K562 (cell line): ENCODE results near the gene PCOLCE2. TPM values are rescaled to one million over a fixed set of nuclear protein-coding genes. Genes with fewer than 3 reads are reported as not detected.
A peak's percentile ranks its signal among the peaks of the same experiment; 100 is the strongest.

Experiments used
- ATAC-seq: fragments of 200-7000 bp; cut with Tn5 transposase; 3 replicates; pipeline ENCODE4 v1.9.1; 2020; ENCODE audit warnings: moderate library complexity
- BruUV-seq: library from RNA; stranded (reverse); fragments of 400-500 nt; replicated peaks from 2 replicates; lab custom pipeline; 2021; lab: Mats Ljungman, UMichigan
- CTCF ChIA-PET: fragments of 300-600 bp; formaldehyde crosslinking; extraction: SDS; loops from one replicate; lab custom pipeline; 2021; ENCODE audit warnings: low intra/inter-chr PET ratio; lab: Yijun Ruan, JAX
- POLR2A ChIA-PET: fragments of 300-600, 350-650 bp; sonication (Branson Sonifier 250); formaldehyde crosslinking; extraction: SDS; loops from one replicate; lab custom pipeline; 2021; ENCODE audit warnings: antibody characterized with exemption, inconsistent platforms; lab: Yijun Ruan, JAX
- DNase-seq, 4 experiments: peaks; one replicate each; pipeline versions ENCODE4 v3.0.0 to v3.0.0-alpha.2; 2011 to 2018; ENCODE audit warnings: low spot score in 3 of 4, mixed read lengths in 3 of 4; ENCODE audit errors: extremely low read depth in 1 of 4
- FAIRE-seq: peaks from 2 replicates; lab custom pipeline; 2011; peaks lifted over from hg19 to GRCh38; lab: Jason Lieb, UNC
- H2AFZ ChIP-seq: 2 replicates; pipeline ENCODE4 v1.6.0; 2011; ENCODE audit warnings: low read depth, low read length, control low read depth, inconsistent platforms
- H3K27ac ChIP-seq: fragments of 200-600 bp; 3 replicates; pipeline ENCODE4 v1.8.0; 2011; ENCODE audit warnings: low read depth, mild to moderate bottlenecking, control low read depth, inconsistent platforms, low read length, moderate library complexity, mixed read lengths; ENCODE audit errors: extremely low read depth
- H3K27me3 ChIP-seq, 2 experiments: fragments of 300-600 bp in 1 of 2; 2 replicates in 1 of 2; 3 replicates in 1 of 2; pipeline versions ENCODE4 v1.6.0 to v1.8.0; 2011; ENCODE audit warnings: inconsistent platforms in 2 of 2, low read length in 2 of 2, mild to moderate bottlenecking in 1 of 2, mixed read lengths in 1 of 2, moderate library complexity in 1 of 2; ENCODE audit not compliant: control insufficient read depth in 2 of 2, insufficient read depth in 2 of 2
- H3K36me3 ChIP-seq: fragments of 300-600 bp; 3 replicates; pipeline ENCODE4 v1.8.0; 2011; ENCODE audit warnings: mild to moderate bottlenecking, low read length, inconsistent platforms; ENCODE audit not compliant: control insufficient read depth, insufficient read depth
- H3K4me1 ChIP-seq, 2 experiments: fragments of 200-600 bp in 1 of 2; replicated peaks in 1 of 2; 2 replicates in 1 of 2; 3 replicates in 1 of 2; pipeline versions ENCODE4 v1.5.1 to v1.8.0; 2011; ENCODE audit warnings: inconsistent platforms in 2 of 2, low read length in 2 of 2, mild to moderate bottlenecking in 1 of 2, mixed read lengths in 1 of 2, moderate library complexity in 1 of 2; ENCODE audit not compliant: control insufficient read depth in 2 of 2, insufficient read depth in 2 of 2
- H3K4me2 ChIP-seq: 2 replicates; pipeline ENCODE4 v1.6.1; 2011; ENCODE audit warnings: low read length, control low read depth, inconsistent platforms, mixed read lengths; ENCODE audit not compliant: insufficient read depth
- H3K4me3 ChIP-seq: fragments of 200-600 bp; sonication (generic), shearing (Covaris generic); 2 replicates; pipeline ENCODE4 v1.5.1; 2016; ENCODE audit warnings: control low read depth, inconsistent platforms
- H3K79me2 ChIP-seq: fragments of 200-600 bp; 3 replicates; pipeline ENCODE4 v1.8.0; 2011; ENCODE audit warnings: low read length, inconsistent platforms; ENCODE audit not compliant: control insufficient read depth, insufficient read depth
- H3K9ac ChIP-seq, 2 experiments: 2 replicates each; pipeline versions ENCODE4 v1.6.0 to v1.6.1; 2011; ENCODE audit warnings: low read depth in 2 of 2, low read length in 2 of 2, control low read depth in 1 of 2, inconsistent platforms in 1 of 2, mild to moderate bottlenecking in 1 of 2, mixed read lengths in 1 of 2; ENCODE audit not compliant: insufficient read depth in 1 of 2
- H3K9me1 ChIP-seq: one replicate; pipeline ENCODE4 v1.6.0; 2011; ENCODE audit warnings: inconsistent platforms, mild to moderate bottlenecking, low read length, moderate library complexity; ENCODE audit not compliant: control insufficient read depth, insufficient read depth
- H3K9me3 ChIP-seq: replicated peaks from 2 replicates; pipeline ENCODE4 v1.5.1; 2011; ENCODE audit warnings: low read depth, low read length, inconsistent platforms; ENCODE audit not compliant: control insufficient read depth, insufficient read depth
- H4K20me1 ChIP-seq: replicated peaks from 2 replicates; pipeline ENCODE4 v1.6.1; 2011; ENCODE audit warnings: low read length, inconsistent platforms, mixed read lengths; ENCODE audit not compliant: control insufficient read depth, insufficient read depth
- CEBPG ChIP-seq, 3 experiments: fragments of 200-800 bp in 1 of 3; sonication (Bioruptor generic) in 1 of 3; sonication (generic) in 1 of 3; formaldehyde crosslinking in 1 of 3; IDR thresholded peaks in 2 of 3; conservative IDR thresholded peaks in 1 of 3; 2 replicates each; pipeline versions ENCODE4 v1.6.1 to v1.8.0; 2016 to 2022; ENCODE audit warnings: missing compliant biosample characterization in 2 of 3, missing genetic modification characterization in 2 of 3, mild to moderate bottlenecking in 1 of 3, missing genetic modification reagents in 1 of 3
- EGR1 ChIP-seq: fragments of 450-650 bp; conservative IDR thresholded peaks from 2 replicates; pipeline ENCODE4 v1.6.1; 2017; ENCODE audit warnings: mild to moderate bottlenecking
- ELF2 ChIP-seq: fragments of 250-450 bp; sonication (Bioruptor Pico); IDR thresholded peaks from 2 replicates; pipeline ENCODE4 v1.5.0; 2021; ENCODE audit warnings: mild to moderate bottlenecking
- JUND ChIP-seq, 2 experiments: IDR thresholded peaks; 2 replicates in 1 of 2; 3 replicates in 1 of 2; pipeline ENCODE4 v1.6.1; 2011; ENCODE audit warnings: borderline replicate concordance in 2 of 2, low read depth in 2 of 2, low read length in 2 of 2, improper control_type of control experiment in 1 of 2, missing biosample characterization in 1 of 2, missing genetic modification characterization in 1 of 2, missing genetic modification reagents in 1 of 2
- KDM1A ChIP-seq, 2 experiments: fragments of 450-650 bp; IDR thresholded peaks; 2 replicates each; pipeline ENCODE4 v1.6.1; 2016; ENCODE audit warnings: mild to moderate bottlenecking in 2 of 2
- MCM2 ChIP-seq: fragments of 450-650 bp; IDR thresholded peaks from 2 replicates; pipeline ENCODE4 v1.6.1; 2017; ENCODE audit warnings: low read depth, mild to moderate bottlenecking
- NCOA1 ChIP-seq: fragments of 450-650 bp; IDR thresholded peaks from 2 replicates; pipeline ENCODE4 v1.6.1; 2016; ENCODE audit warnings: low read depth
- SOX6 ChIP-seq: fragments of 450-650 bp; IDR thresholded peaks from 2 replicates; pipeline ENCODE4 v1.6.1; 2014; ENCODE audit warnings: mild to moderate bottlenecking
- TBL1XR1 ChIP-seq, 2 experiments: IDR thresholded peaks; 2 replicates each; pipeline ENCODE4 v1.6.1; 2012; ENCODE audit warnings: improper control_type of control experiment in 2 of 2, low read length in 2 of 2, mild to moderate bottlenecking in 1 of 2
- ZNF143 ChIP-seq: sonication (generic); formaldehyde crosslinking; IDR thresholded peaks from 2 replicates; pipeline ENCODE4 v1.9.0; 2022; ENCODE audit warnings: mild to moderate bottlenecking, missing genetic modification reagents
- WGBS: fragments of 100-300 bp; shearing (Covaris generic); methylation state at CpG from one replicate; pipeline ENCODE4 v1.1.6; 2016; ENCODE audit warnings: low coverage, mixed read lengths; ENCODE audit not compliant: insufficient coverage; ENCODE audit errors: missing lambda C conversion rate; 5-methylcytosine and 5-hydroxymethylcytosine counted together
- in situ Hi-C: fragments of 300-500 bp; cut with MboI; formaldehyde crosslinking; loops from 4 replicates; pipeline ENCODE4 v1.15.0; 2018; ENCODE audit warnings: inconsistent platforms, mixed read lengths
- intact Hi-C: fragments of 100-400 bp; cut with micrococcal nuclease; formaldehyde crosslinking; loops from 2 replicates; pipeline ENCODE4 v1.14.2; 2022
- polyA plus RNA-seq, 8 experiments: library from polyadenylated mRNA; depleted of rRNA in 4 of 8; stranded (reverse) in 5 of 8; unstranded in 3 of 8; fragments of >200 nt; fragmentation: Nextera tagmentation in 2 of 8; fragmentation: Illumina TruSeq in 1 of 8; extraction: Ambion mirVana in 2 of 8; extraction: Trizol in 1 of 8; gene quantifications; 2 replicates each; pipeline versions ENCODE4 v1.2.1 to v1.2.3, GENCODE V29; 2011 to 2014; ENCODE audit warnings: inconsistent platforms in 1 of 8, missing spikeins in 1 of 8
- total RNA-seq, 7 experiments: library from RNA; depleted of rRNA in 6 of 7; stranded (reverse); fragments of >200 nt in 6 of 7; fragmentation: Illumina TruSeq in 2 of 7; extraction: Trizol in 2 of 7; gene quantifications; 2 replicates each; pipeline versions ENCODE4 v1.2.1 to v1.2.3, GENCODE V29; 2011 to 2021; ENCODE audit warnings: low replicate concordance in 1 of 7
- TF ChIP-seq, protein P1 (sequence below): fragments of 200-800 bp; sonication (Bioruptor generic); IDR thresholded peaks from 2 replicates; pipeline ENCODE4 v1.6.1; 2016; ENCODE audit warnings: missing genetic modification characterization, missing compliant biosample characterization
- TF ChIP-seq, protein P2 (sequence below), 2 experiments: fragments of 150-350 bp in 1 of 2; IDR thresholded peaks; 2 replicates each; pipeline ENCODE4 v1.6.1; 2012 to 2016; ENCODE audit warnings: low read depth in 2 of 2, low read length in 2 of 2, mild to moderate bottlenecking in 1 of 2, moderate library complexity in 1 of 2

Gene PCOLCE2
- total and polyA plus RNA-seq, 9 of the 15 experiments (the other 6 are each of a cell fraction or from before 2014, with no cell fraction given), result 0.18 to 1.2 (median 0.65) TPM

DNA sequence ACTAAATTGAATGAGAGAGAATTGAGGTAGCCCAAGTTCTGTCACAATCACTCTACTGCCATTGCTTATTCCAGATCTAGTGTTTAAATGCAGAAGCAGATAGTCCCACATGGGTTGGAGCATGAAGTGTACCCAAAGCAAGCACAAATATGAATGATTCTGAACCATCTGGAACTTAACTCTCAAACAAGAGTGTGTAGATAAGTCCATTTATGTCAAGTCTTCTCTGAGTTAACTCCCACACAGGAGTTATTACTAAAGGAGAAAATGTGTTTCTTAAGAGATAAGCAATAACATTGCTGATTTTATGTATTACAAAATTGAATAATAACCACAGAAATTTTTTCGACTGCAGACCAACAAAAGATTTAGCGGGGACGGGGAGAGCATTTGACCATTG lies 41.0 kb upstream of the PCOLCE2 start:
- no peaks in the 10 kb centered on the region for H3K9me1 ChIP-seq
- peaks cover 0 to 14% of the 10 kb centered on the region in 2 experiments; a peak in 4 of 5 replicates for H3K4me1 ChIP-seq
- no peak overlapping the region for H2AFZ ChIP-seq
- no peak overlapping the region for H3K4me3 ChIP-seq
- no peak overlapping the region for H3K4me2 ChIP-seq
- peak; percentile 79 for FAIRE-seq
- DNase-seq, result peak; percentile 41 to 77 (median 67)
- H3K9me3 ChIP-seq, result peaks cover 3% of the 10 kb centered on the region
- ChIA-PET CTCF (interaction anchor here (0.5 to 2.6 kb wide), 3 partner anchors 57 to 381 kb away, joined by 4 to 12 read pairs (median 4); no protein-coding TSS in a partner anchor), POLR2A (interaction anchor here (1.1 to 1.6 kb wide), 2 partner anchors 12 to 23 kb away, joined by 3 read pairs; no protein-coding TSS in a partner anchor)
- peak overlapping the region; percentile 42; the same call in 1 of the 3 replicates for H3K27ac ChIP-seq
- intact Hi-C loops (loop anchor here (1.0 to 2.0 kb wide), 2 partner anchors 57 to 65 kb away; no protein-coding TSS in a partner anchor), in situ Hi-C loops (loop anchor here (5.0 kb wide), 1 partner anchor 52 kb away; no protein-coding TSS in a partner anchor)
- H3K79me2 ChIP-seq, result no peaks in the 10 kb centered on the region
- H3K9ac ChIP-seq, result no peak overlapping the region
- no peaks in the 10 kb centered on the region for H3K36me3 ChIP-seq
- H3K27me3 ChIP-seq, result no peaks in the 10 kb centered on the region
- ATAC-seq, result peak; percentile 83
- WGBS, result 7% methylated on average over 3 of the region's 3 CpGs
- no peaks in the 10 kb centered on the region for H4K20me1 ChIP-seq
- BruUV-seq, result no TSS peak
- TF ChIP-seq KDM1A (IDR thresholded peaks at IDR 0.05) (peak; percentile 85 to 86), NCOA1 (peak; percentile 68; the same call in 1 of the 2 replicates), ELF2 (CRISPR knock-in tag) (no peak), SOX6 (peak; percentile 88), EGR1 (peak; percentile 58; the same call in 1 of the 2 replicates), MCM2 (no peak), JUND (IDR thresholded peaks at IDR 0.05; ENCODE audit: borderline replicate concordance, low read depth, low read length) (peak; percentile 14; the same call in 1 of the 2 replicates), JUND (tag; IDR thresholded peaks at IDR 0.05; ENCODE audit: borderline replicate concordance, low read depth, low read length) (no peak), CEBPG (CRISPR knock-in tag; IDR thresholded peaks at IDR 0.05) (no peak), CEBPG (tag; conservative IDR thresholded peaks at IDR 0.05 in 1 of 2, IDR thresholded peaks at IDR 0.05 in 1 of 2) (peak in 1 of 2 experiments; percentile 56; a peak in 2 of 4 replicates), ZNF143 (CRISPR knock-in tag) (no peak), TBL1XR1 (IDR thresholded peaks at IDR 0.05; ENCODE audit: low read length in 2 of 2) (peak; percentile 3 to 39; a peak in 1 of 4 replicates)
- TF ChIP-seq, protein P1, sequence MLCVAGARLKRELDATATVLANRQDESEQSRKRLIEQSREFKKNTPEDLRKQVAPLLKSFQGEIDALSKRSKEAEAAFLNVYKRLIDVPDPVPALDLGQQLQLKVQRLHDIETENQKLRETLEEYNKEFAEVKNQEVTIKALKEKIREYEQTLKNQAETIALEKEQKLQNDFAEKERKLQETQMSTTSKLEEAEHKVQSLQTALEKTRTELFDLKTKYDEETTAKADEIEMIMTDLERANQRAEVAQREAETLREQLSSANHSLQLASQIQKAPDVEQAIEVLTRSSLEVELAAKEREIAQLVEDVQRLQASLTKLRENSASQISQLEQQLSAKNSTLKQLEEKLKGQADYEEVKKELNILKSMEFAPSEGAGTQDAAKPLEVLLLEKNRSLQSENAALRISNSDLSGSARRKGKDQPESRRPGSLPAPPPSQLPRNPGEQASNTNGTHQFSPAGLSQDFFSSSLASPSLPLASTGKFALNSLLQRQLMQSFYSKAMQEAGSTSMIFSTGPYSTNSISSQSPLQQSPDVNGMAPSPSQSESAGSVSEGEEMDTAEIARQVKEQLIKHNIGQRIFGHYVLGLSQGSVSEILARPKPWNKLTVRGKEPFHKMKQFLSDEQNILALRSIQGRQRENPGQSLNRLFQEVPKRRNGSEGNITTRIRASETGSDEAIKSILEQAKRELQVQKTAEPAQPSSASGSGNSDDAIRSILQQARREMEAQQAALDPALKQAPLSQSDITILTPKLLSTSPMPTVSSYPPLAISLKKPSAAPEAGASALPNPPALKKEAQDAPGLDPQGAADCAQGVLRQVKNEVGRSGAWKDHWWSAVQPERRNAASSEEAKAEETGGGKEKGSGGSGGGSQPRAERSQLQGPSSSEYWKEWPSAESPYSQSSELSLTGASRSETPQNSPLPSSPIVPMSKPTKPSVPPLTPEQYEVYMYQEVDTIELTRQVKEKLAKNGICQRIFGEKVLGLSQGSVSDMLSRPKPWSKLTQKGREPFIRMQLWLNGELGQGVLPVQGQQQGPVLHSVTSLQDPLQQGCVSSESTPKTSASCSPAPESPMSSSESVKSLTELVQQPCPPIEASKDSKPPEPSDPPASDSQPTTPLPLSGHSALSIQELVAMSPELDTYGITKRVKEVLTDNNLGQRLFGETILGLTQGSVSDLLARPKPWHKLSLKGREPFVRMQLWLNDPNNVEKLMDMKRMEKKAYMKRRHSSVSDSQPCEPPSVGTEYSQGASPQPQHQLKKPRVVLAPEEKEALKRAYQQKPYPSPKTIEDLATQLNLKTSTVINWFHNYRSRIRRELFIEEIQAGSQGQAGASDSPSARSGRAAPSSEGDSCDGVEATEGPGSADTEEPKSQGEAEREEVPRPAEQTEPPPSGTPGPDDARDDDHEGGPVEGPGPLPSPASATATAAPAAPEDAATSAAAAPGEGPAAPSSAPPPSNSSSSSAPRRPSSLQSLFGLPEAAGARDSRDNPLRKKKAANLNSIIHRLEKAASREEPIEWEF (CRISPR knock-in tag), result 0 out of 2 replicates have a peak, but pooled peaks have one; percentile 45
- TF ChIP-seq, protein P2, sequence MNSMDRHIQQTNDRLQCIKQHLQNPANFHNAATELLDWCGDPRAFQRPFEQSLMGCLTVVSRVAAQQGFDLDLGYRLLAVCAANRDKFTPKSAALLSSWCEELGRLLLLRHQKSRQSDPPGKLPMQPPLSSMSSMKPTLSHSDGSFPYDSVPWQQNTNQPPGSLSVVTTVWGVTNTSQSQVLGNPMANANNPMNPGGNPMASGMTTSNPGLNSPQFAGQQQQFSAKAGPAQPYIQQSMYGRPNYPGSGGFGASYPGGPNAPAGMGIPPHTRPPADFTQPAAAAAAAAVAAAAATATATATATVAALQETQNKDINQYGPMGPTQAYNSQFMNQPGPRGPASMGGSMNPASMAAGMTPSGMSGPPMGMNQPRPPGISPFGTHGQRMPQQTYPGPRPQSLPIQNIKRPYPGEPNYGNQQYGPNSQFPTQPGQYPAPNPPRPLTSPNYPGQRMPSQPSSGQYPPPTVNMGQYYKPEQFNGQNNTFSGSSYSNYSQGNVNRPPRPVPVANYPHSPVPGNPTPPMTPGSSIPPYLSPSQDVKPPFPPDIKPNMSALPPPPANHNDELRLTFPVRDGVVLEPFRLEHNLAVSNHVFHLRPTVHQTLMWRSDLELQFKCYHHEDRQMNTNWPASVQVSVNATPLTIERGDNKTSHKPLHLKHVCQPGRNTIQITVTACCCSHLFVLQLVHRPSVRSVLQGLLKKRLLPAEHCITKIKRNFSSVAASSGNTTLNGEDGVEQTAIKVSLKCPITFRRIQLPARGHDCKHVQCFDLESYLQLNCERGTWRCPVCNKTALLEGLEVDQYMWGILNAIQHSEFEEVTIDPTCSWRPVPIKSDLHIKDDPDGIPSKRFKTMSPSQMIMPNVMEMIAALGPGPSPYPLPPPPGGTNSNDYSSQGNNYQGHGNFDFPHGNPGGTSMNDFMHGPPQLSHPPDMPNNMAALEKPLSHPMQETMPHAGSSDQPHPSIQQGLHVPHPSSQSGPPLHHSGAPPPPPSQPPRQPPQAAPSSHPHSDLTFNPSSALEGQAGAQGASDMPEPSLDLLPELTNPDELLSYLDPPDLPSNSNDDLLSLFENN (IDR thresholded peaks at IDR 0.05; ENCODE audit: low read depth in 2 of 2, low read length in 2 of 2), result peak in 1 of 2 experiments; percentile 75; a peak in 1 of 4 replicates
